BE2C (cell line): ENCODE results near the gene WAC.
"Not testable (repeated sequence)": the region's sequence is repeated elsewhere in the genome, so short reads cannot be mapped to it uniquely, and the experiment has no call there.

Source experiments
- DNase-seq: peaks from one replicate; pipeline ENCODE4 v3.0.0-alpha.2; 2020
- H3K27me3 ChIP-seq: fragments of 250-450 bp; sonication (Bioruptor Pico); 2 replicates; pipeline ENCODE4 v1.5.1; 2020; ENCODE audit warnings: mild to moderate bottlenecking
- H3K36me3 ChIP-seq: fragments of 250-450 bp; sonication (Bioruptor Pico); 2 replicates; pipeline ENCODE4 v1.5.1; 2020; ENCODE audit warnings: mild to moderate bottlenecking
- H3K4me1 ChIP-seq: fragments of 250-450 bp; sonication (Bioruptor Pico); 2 replicates; pipeline ENCODE4 v1.5.1; 2020
- H3K4me3 ChIP-seq: 2 replicates; pipeline ENCODE4 v1.5.1; 2011; ENCODE audit warnings: low read depth, low read length
- H3K9me3 ChIP-seq: fragments of 250-450 bp; sonication (Bioruptor Pico); 2 replicates; pipeline ENCODE4 v1.5.1; 2020
- CTCF ChIP-seq: IDR thresholded peaks from 2 replicates; pipeline ENCODE4 v1.5.1; 2012; ENCODE audit warnings: mild to moderate bottlenecking, low read depth, low read length

The WAC gene

GRCh38 chr10:28652106-28652505, 119.2 kb downstream of the WAC start:
- no peak for TF ChIP-seq CTCF
- Histone ChIP-seq H3K9me3 (no peaks in the 10 kb centered on the region), H3K27me3 (no peaks in the 10 kb centered on the region), H3K36me3 (no peaks in the 10 kb centered on the region), H3K4me1 (no peaks in the 10 kb centered on the region), H3K4me3 (no peak overlapping the region)
- no peak for DNase-seq

DNA sequence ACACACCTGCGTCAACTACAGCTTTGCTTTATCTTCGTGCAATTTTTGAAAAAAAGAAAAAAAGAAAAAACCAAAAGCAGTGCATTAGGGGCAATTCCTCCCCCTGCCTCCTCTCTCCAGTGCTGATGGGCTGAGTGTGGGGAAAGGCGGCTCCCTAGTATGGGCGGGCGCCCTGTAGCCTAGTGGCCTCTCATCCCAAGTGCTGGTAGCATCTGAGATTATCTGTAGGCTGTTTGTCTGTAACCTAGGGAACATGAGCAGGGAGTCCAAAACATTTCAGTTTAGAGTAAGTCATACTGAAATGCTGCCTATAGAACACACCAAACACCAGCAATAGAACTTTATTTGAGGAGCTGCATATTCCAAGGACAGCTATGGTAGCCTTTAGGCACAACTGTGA, 119.8 kb downstream of the WAC start:
- H3K36me3 ChIP-seq = no peaks in the 10 kb centered on the region
- no peaks in the 10 kb centered on the region for H3K9me3 ChIP-seq
- no peaks in the 10 kb centered on the region for H3K27me3 ChIP-seq
- DNase-seq = no peak
- H3K4me3 ChIP-seq = no peak overlapping the region
- no peak for TF ChIP-seq CTCF
- no peaks in the 10 kb centered on the region for H3K4me1 ChIP-seq

GRCh38 chr10:28658824-28659223, 125.9 kb downstream of the WAC start:
- not testable (repeated sequence) for H3K4me1 ChIP-seq, H3K36me3 ChIP-seq, H3K9me3 ChIP-seq, DNase-seq, H3K4me3 ChIP-seq, H3K27me3 ChIP-seq

DNA sequence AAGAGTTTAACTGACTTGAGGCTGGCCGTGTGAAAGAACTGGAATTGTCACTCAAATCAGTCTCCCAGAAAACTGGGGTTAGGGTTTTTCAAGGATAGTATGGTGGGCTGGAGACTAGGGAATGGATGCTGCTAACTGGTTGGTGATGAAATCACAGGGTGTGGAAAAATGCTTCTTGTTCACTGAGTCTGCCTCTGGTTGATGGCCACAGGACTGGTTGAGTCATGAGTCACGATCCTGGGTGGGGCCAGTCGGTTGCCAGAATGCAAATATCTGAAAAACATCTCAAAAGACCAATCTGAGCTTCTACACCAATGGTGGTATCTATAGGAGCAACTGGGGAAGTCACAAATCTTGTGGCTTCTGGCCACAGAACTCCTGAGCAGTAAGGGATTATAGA, 128.1 kb downstream of the WAC start:
- Histone ChIP-seq H3K36me3 (no peaks in the 10 kb centered on the region), H3K4me3 (no peak overlapping the region), H3K4me1 (no peaks in the 10 kb centered on the region), H3K9me3 (no peaks in the 10 kb centered on the region), H3K27me3 (no peaks in the 10 kb centered on the region)
- DNase-seq = no peak
- no peak for TF ChIP-seq CTCF

- H3K4me1 ChIP-seq = no peaks in the 10 kb centered on the region
- peak; percentile 99 for TF ChIP-seq CTCF
- H3K36me3 ChIP-seq = no peaks in the 10 kb centered on the region
- no peak overlapping the region for H3K4me3 ChIP-seq
- H3K27me3 ChIP-seq = no peaks in the 10 kb centered on the region
- no peaks in the 10 kb centered on the region for H3K9me3 ChIP-seq
- DNase-seq = peak; percentile 77
Measured at GRCh38 chr10:28663576-28664368, 130.9 kb downstream of the WAC start.

DNA sequence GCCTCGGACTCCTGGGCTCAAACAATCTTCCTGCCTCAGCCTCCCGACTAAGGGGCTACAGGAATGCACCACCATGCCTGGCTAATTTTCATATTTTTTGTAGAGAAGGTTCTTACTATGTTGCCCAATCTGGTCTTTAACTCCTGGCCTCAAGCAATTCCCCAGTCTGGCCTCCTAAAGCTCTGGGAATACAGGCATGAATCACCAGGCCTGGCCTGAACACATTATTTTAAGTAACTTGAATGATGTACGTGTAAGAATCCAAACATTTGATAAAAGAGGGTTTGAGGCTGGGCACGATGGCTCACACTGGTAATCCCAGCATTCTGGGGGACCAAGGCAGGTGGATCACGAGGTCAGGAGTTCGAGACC, 131.4 kb downstream of the WAC start:
- Histone ChIP-seq H3K4me1 (no peaks in the 10 kb centered on the region), H3K36me3 (no peaks in the 10 kb centered on the region), H3K9me3 (no peaks in the 10 kb centered on the region), H3K27me3 (no peaks in the 10 kb centered on the region), H3K4me3 (no peak overlapping the region)
- DNase-seq = no peak
- no peak for TF ChIP-seq CTCF
